PC-3 (cell line): ENCODE measurements around the gene TARDBP.

Experiments used
- EZH2 ChIP-seq: fragments of 300-600 bp; sonication (generic); IDR thresholded peaks from one replicate; pipeline ENCODE4 v1.6.1; 2017; ENCODE audit warnings: antibody characterized with exemption, mild to moderate bottlenecking, low read length; ENCODE audit not compliant: unreplicated experiment
- TF ChIP-seq, protein P1 (sequence below): fragments of 300-600 bp; sonication (generic); conservative IDR thresholded peaks from 2 replicates; pipeline ENCODE4 v1.5.1; 2017; ENCODE audit warnings: antibody characterized with exemption, low read depth, mild to moderate bottlenecking, low read length

DNA sequence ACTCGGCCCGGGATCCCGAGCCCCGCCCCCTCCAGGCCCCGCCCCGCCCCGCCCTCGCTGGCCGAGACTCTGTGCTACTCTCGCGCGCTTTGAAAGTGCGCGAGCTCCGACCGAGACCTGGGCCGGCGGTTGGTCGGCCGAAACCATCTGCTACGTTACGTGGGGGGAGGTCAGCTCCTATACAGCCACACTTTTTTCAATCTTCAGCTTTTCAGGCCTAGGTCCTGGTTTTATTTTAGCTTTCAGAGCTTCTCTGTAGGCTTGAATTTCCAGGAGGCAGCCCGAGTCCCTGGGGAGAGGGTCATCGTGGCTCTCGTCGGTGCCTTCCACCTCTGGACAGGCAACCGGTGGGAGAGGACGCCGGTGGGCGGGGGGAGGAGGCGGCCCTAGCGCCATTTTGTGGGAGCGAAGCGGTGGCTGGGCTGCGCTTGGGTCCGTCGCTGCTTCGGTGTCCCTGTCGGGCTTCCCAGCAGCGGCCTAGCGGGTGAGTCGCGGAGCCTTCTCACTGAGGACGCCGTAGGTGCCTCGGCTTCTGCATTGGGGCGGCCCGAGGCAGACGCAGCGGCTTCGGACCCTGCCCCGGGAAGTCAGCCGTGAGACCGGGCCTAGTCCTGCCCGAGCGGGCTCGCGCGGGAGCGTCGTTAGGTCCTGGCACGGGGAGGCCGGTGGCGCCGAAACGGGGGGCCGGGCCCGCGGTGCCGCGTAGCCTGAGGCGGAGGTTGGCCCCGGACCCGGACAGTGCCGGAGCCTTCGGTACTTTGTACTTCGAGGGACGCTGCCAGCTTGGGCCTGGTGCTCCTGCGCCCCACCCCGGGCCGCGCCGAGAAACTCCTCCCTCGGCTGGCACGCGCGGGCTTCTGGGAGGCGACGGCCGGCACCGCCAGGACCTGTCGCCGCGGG is at the start of gene TARDBP:
- TF ChIP-seq, protein P1, sequence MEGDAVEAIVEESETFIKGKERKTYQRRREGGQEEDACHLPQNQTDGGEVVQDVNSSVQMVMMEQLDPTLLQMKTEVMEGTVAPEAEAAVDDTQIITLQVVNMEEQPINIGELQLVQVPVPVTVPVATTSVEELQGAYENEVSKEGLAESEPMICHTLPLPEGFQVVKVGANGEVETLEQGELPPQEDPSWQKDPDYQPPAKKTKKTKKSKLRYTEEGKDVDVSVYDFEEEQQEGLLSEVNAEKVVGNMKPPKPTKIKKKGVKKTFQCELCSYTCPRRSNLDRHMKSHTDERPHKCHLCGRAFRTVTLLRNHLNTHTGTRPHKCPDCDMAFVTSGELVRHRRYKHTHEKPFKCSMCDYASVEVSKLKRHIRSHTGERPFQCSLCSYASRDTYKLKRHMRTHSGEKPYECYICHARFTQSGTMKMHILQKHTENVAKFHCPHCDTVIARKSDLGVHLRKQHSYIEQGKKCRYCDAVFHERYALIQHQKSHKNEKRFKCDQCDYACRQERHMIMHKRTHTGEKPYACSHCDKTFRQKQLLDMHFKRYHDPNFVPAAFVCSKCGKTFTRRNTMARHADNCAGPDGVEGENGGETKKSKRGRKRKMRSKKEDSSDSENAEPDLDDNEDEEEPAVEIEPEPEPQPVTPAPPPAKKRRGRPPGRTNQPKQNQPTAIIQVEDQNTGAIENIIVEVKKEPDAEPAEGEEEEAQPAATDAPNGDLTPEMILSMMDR: no peak
- TF ChIP-seq EZH2: no peak
